ENCODE measurements around the gene NABP2. TPM values are rescaled to one million over a fixed set of nuclear protein-coding genes. Genes with fewer than 3 reads are reported as not detected.

The NABP2 gene
- total and polyA plus RNA-seq, 2 experiments from 2014 or later: 25.5 to 27.8 TPM

GRCh38 chr12:56236091-56236490 is 11.9 kb downstream of the NABP2 start:
- no peak overlapping the region for H3K4me3 Mint-ChIP-seq
- 0 out of 2 replicates have a peak, but pooled peaks cover 6% of the 10 kb centered on the region for H3K36me3 ChIP-seq (ENCODE audit: insufficient read depth)

More at GRCh38 chr12:56236091-56236490, 11.9 kb downstream of the NABP2 start:
- Mint-ChIP-seq H3K4me1 (peaks cover 10% of the 10 kb centered on the region; the same call in 2 of the 3 replicates), H3K9me3 (no peaks in the 10 kb centered on the region), H3K27me3 (ENCODE audit: insufficient read depth, low read depth, poor library complexity) (peaks cover 17% of the 10 kb centered on the region), H3K36me3 (ENCODE audit: low read depth) (peaks cover 6% of the 10 kb centered on the region), H3K27ac (no peak overlapping the region)
- Histone ChIP-seq H3K27ac (ENCODE audit: low read depth) (no peak overlapping the region), H3K27me3 (ENCODE audit: insufficient read depth) (peaks cover 5% of the 10 kb centered on the region; the same call in 1 of the 2 replicates), H3K9me2 (ENCODE audit: insufficient read depth) (no peaks in the 10 kb centered on the region), H3K4me1 (ENCODE audit: insufficient read depth) (no peaks in the 10 kb centered on the region), H4K20me1 (replicated peaks; ENCODE audit: insufficient read depth) (peaks cover 7% of the 10 kb centered on the region; the same call in 1 of the 2 replicates), H2AFZ (no peak overlapping the region), H3K4me3 (no peak overlapping the region), H3K4me2 (no peak overlapping the region), H3K79me2 (replicated peaks; ENCODE audit: insufficient read depth) (no peaks in the 10 kb centered on the region), H3F3A (replicated peaks; ENCODE audit: low read depth) (peaks cover 4% of the 10 kb centered on the region; the same call in 1 of the 2 replicates)
- DNase-seq (ENCODE audit: low spot score): no peak
- no peak for ATAC-seq
- TF ChIP-seq STAT1 (IDR thresholded peaks at IDR 0.05; ENCODE audit: unreplicated experiment) (no peak), ZNF114 (CRISPR knock-in tag; IDR thresholded peaks at IDR 0.05) (no peak), ETS1 (IDR thresholded peaks at IDR 0.05) (no peak), ZNF462 (CRISPR knock-in tag; IDR thresholded peaks at IDR 0.05) (no peak), EZH2 (IDR thresholded peaks at IDR 0.05; ENCODE audit: low read depth, unreplicated experiment) (no peak), CREB1 (CRISPR knock-in tag; IDR thresholded peaks at IDR 0.05; ENCODE audit: low read depth) (no peak), NANOG (IDR thresholded peaks at IDR 0.05; ENCODE audit: borderline replicate concordance) (no peak), REST (IDR thresholded peaks at IDR 0.05; ENCODE audit: unreplicated experiment) (no peak), POLR2AphosphoS5 (IDR thresholded peaks at IDR 0.05; ENCODE audit: low read depth) (no peak)
